GM19468 (cell line): Measurements from ENCODE around the gene B4GALT7.
"Not testable (repeated sequence)": the region's sequence is repeated elsewhere in the genome, so short reads cannot be mapped to it uniquely, and the experiment has no call there.

Source experiments
- ATAC-seq: cut with Tn5 transposase; IDR thresholded peaks from one replicate; pipeline ENCODE4 v1.9.1; 2021; ENCODE audit warnings: mild to moderate bottlenecking, moderate library complexity, moderate number of reproducible peaks; ENCODE audit not compliant: unreplicated experiment; ENCODE audit errors: extremely low read depth

The B4GALT7 gene

GRCh38 chr5:177599731-177600507, at the start of gene B4GALT7:
TSS of gene B4GALT7 (plus strand) at chr5:177600132. CDS start at chr5:177600211, 79 bp downstream.
- ATAC-seq, result peak; percentile 63

DNA sequence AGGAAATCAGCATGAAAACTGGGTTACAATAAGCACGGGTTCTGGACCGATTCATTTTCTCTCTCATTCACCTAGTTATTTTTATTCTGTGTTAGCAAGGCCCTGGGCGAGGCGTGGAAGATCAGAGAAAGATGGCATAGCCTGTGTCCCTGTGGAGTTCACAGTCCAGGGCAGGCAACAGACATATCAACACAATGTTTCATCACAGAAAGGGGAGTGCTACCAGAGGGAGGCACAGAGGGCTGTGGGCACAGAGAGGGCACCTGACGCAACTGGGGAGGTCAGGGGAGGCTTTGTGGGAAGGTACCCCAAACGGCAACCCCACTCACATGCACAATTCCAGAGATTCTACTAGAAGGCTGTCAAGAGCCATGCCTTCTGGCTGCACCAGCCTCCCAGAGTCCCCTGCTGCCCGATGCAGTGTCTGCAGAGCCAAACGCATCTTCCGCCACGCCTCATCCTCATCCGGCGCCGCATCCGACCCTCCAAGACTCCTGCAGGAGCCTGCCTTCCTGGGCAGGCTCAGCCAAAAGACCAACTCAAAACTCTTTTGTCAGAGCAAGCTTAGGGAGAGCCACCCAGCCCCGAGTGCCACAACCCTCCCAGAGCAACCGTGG, 47.0 kb upstream of the B4GALT7 start:
- no peak for ATAC-seq

DNA sequence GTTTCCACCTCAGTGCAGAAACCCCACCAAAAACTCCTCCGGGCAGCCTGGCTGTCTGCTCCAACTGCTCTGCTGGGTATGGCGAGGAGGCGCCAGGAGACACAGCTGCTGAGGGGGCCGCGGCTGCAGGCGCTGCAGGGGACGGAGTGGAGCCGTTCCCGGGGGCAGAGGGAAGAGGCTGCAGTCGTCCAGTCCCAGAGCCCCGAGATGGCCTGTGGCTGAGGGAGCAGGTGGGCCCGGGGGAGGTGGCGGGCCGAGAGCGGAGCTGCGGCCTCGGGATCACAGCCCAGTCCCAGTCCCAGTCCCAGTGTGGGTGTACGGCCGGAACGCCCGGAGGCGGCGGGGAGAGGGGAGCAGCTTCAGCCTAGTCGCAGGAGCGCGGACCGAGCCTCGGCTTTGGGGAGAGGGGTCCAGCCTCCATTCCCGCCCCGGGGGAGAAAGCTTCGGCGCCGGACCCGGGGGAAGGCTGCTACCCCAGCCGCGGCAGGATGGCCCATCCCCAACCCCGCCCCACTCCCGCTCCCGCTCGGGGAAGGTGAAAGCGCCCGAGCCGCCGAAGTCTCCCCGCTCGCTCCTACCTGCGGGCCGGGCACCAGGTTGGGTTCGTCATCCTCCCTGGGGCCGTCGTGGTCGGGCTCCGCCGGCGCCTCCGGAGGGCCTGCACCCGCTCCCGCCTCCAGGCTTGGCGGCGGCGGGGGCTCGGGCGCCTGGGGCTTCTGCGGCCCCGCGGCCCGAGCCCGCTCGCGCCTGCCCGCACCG, 46.1 kb upstream of the B4GALT7 start:
- ATAC-seq, result no peak

DNA sequence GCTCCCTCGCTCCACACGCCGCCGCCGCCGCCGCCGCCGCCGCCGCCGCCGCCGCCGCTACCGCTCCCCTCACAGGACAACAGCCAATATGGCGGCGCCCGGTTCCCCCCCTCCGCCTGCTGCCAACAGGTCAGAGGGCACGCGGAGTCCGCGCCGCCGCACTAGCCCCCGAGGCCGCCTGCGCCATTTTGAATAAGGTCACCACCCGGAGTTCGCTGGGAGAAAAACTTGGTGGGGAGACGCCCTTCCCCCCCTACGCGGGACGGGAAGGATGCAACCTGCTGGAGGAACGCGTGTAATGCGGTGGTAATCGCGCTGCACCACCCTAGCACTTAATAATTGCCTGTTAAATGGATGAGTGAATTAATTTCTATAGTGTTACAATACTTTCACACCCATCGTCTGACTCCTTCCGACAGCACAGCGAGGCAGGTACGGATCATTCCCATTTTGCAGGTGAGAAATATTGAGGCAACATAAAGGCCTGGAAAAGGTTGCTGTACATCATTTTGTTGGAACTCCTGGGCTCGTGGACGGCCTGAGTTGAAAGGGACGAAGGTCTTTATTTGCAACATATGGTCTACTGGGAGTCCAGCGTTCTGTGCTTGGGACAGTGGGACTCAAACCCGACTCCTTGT, 45.3 kb upstream of the B4GALT7 start, which contains the start of gene FAM193B:
TSS of gene FAM193B (minus strand) at position 90 of the 638 bp plus-strand sequence. CDS start 105 bp downstream, outside the sequence.
- ATAC-seq, result peak; percentile 30

DNA sequence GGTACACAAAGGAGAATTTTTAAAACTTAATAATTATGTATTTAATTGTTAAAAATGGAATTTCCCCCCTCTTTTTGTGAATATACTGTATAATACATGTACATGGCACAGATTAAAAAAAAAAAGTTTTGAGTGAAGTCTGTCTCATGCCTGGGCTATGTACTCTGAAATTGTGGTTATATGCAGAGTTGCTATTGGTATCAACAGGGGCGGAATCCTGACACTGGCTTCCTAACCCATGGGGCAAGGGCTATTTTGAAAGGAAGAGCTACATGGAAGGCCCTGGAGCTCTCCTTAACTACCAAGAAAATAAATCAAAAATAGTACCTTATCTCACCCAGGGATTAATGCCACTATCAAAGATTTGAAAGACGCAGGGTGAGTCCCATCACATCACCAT, 44.7 kb upstream of the B4GALT7 start:
- no peak for ATAC-seq

- ATAC-seq, result no peak
Observed at GRCh38 chr5:177555665-177556064, 44.3 kb upstream of the B4GALT7 start.

- ATAC-seq, result no peak
Observed at GRCh38 chr5:177557041-177557647, 42.8 kb upstream of the B4GALT7 start.

DNA sequence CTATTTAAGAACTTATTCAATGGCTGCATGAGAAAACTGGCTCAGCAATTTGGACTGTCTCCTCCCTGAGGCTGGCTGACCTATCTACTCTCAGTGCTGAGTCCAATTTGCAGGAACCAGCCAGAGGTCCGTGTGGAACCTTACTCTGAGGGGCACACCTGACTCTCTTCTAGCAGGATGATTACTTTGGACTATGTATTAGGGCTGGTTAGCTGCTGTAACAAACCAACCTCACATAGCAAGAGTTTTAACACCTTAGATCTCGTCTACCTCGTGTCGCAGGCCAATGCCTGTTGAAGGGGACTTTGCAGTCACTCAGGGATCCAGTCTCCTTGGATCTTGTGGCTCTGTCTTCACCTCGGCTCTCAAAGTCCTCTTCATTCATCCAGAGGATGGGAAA, 42.1 kb upstream of the B4GALT7 start:
- no peak for ATAC-seq

GRCh38 chr5:177559446-177559941, 40.4 kb upstream of the B4GALT7 start:
- not testable (repeated sequence) for ATAC-seq

DNA sequence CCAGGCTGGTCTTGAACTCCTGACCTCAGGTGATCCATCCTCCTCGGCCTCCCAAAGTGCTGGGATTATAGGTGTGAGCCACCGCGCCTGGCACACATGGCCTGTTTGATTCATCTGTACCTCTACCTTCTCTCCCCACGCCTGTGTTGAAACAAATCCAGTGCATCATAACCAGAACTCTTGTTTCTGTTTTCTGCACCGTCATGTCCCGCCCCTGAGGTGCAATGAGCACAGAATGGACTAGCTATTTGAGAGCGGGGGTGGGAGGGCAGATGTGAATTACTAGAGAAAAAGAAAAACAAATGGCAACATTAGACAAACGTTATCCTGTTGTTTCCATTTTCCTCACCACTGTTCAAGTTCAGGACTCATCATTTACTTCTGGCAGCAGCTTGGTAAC, 34.9 kb upstream of the B4GALT7 start:
- ATAC-seq, result no peak

DNA sequence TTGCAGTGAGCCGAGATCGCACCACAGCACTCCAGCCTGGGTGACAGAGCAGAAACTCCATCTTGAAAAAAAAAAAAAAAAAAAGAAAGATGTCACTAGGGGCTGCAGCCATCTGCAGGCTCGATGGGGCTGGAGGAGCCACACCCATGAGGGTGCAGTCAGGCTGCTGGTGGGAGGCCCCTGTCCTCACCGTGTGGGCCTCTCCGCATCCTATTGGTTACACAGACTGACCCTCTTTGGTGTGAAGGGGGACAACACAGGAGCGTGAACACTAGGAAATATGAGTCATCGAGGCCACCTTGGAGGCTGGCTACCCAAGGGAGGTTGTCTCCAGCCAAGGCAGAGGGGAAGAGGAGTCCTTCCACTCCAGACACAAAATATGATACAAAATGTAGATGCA, 31.6 kb upstream of the B4GALT7 start:
- ATAC-seq, result no peak

DNA sequence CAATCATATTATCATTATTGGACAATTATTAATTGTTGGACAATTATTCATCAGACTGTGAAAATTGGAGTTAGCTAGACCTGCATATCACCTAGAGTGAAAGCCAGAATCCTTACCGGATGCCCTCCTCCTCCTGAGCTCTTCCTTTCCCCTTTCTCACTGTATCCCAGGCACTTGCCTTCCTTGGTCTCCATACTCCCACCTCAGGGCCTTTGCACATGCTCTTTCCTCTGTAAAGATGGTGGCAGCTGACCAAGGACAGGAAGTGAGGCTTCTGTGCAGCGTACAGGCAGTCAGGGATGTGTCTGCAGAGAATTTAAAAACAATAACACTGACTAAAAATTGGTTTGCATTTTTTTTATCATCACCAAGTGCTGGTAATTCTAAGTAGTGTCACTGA, 30.0 kb upstream of the B4GALT7 start:
- no peak for ATAC-seq

GRCh38 chr5:177575488-177575887, 24.4 kb upstream of the B4GALT7 start:
- no peak for ATAC-seq

DNA sequence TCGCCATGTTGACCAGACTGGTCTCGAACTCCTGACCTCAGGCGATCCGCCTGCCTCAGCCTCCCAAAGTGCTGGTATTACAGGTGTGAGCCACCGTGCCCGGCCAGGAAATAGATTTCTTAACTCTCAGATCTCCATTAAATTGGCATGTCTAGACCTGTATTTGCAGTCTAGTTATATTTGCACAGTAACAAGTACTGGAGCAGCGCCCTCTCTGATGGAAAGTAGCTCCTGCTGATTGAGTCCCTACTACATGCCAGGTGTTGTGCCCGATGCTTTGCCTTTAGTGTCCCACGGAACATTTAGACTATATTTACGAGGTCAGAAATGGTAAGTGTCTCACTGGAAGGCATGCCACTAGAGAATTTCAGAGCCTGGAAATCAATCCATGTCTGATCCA, 23.8 kb upstream of the B4GALT7 start:
- ATAC-seq, result no peak

- no peak for ATAC-seq
Observed at GRCh38 chr5:177578316-177578715, 21.6 kb upstream of the B4GALT7 start.

GRCh38 chr5:177588413-177588909, 11.5 kb upstream of the B4GALT7 start:
- ATAC-seq, result no peak

- no peak for ATAC-seq
Observed at GRCh38 chr5:177590406-177590805, 9.5 kb upstream of the B4GALT7 start.

DNA sequence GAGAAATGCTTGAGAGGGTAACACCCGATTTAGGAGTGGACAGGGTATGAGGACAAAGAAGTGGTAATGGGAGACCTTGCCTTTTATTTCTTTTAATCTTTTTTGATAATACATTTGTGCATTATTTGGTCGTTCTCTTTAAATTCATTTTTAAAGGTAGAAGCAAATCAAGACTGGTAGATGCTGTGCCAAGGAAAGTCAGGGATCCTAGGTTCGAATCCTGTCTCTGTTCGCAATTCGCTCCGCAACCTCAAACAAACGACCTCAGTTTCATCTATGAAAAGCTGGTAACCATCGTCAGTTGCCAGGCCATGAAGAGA, 8.3 kb upstream of the B4GALT7 start:
- ATAC-seq, result no peak

DNA sequence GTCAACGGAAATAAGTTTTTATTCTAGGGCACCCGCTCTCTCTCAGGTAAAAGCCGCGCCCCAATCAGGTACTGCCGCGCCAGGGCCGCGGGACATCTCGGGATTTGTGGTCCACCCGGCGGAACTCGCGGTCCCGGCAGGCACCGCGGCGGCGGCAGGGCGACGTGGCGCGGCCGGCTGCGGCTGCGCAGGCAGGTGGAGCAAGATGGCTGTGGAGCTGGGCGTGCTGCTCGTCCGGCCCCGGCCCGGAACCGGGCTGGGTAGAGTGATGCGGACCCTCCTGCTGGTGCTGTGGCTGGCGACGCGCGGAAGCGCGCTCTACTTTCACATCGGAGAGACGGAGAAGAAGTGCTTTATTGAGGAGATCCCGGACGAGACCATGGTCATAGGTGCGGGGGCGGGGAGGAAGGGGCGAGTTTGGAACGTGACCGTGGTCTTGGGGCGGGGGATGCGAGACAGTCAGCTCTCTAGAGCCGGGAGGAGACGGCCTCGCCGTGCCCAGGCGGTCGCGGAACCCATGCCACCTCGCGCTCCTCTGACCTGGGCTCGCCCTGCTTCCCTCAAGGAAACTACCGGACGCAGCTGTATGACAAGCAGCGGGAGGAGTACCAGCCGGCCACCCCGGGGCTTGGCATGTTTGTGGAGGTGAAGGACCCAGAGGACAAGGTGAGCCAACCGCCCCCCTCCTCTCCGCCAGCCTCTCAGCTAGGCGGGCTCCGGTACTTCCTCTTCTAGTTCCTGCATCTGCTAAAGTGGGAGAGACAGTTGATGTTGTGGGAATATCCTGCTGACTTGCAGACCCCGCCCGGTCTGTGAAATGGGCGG, 7.7 kb upstream of the B4GALT7 start, which contains the start of gene TMED9:
TSS of gene TMED9 (plus strand) at position 194 of the 825 bp plus-strand sequence. CDS start at position 206, 12 bp downstream.
- peak; percentile 98 for ATAC-seq
